G401 (cell line): Measurements from ENCODE around the gene PCIF1. TPM values are rescaled to one million over a fixed set of nuclear protein-coding genes. Genes with fewer than 3 reads are reported as not detected.
"Not testable (repeated sequence)": the region's sequence is repeated elsewhere in the genome, so short reads cannot be mapped to it uniquely, and the experiment has no call there.

ENCODE experiments used
- DNase-seq: peaks from one replicate; pipeline ENCODE4 v3.0.0-alpha.2; 2015; ENCODE audit warnings: low spot score
- in situ Hi-C: cut with HindIII; loops from 2 replicates; pipeline ENCODE4 v1.10.0; 2016; ENCODE audit warnings: low sequenced_read_pairs, mixed read lengths
- total RNA-seq: library from RNA; depleted of rRNA; stranded (reverse); fragments of >200 nt; shearing (Covaris generic); gene quantifications from 2 replicates; pipeline ENCODE4 v1.2.3, GENCODE V29; 2014; rRNA removed

The PCIF1 gene
- total RNA-seq, 1 experiment from 2014 or later: 11.6 TPM

DNA sequence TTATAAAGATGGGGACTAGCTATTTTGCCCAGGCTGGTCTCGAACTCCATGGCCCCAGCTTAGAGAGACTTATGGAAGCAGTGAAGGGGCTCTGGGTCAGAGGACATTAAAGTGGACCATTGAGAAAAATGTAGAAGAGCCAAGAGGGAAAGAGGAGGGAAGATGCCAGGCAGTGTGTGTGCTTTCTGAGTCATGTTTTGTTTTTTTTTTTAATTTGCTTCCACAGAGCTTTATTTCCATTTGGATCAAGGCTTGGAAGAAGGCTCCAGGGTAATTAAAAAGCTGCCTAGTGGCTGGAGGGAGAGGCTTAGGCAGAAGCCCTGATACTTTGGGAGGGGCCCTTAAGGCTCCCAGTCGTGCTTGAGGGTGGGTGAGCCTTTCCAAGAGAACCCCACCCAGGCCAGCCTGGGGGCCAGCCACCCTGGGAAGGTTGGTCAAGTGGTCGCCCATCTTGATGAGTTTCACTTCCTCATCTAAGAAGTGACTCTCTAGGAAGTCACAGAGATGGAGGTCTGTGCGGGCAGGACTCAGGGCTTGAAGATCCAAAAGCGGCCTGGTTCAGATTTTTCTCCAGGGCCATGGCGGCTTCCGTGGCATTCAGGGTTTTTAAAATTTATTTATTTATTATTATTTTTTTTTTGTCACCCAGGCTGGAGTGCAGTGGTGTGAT is 40.5 kb downstream of the PCIF1 start:
- in situ Hi-C loops: no loop called here
- DNase-seq: no peak

DNA sequence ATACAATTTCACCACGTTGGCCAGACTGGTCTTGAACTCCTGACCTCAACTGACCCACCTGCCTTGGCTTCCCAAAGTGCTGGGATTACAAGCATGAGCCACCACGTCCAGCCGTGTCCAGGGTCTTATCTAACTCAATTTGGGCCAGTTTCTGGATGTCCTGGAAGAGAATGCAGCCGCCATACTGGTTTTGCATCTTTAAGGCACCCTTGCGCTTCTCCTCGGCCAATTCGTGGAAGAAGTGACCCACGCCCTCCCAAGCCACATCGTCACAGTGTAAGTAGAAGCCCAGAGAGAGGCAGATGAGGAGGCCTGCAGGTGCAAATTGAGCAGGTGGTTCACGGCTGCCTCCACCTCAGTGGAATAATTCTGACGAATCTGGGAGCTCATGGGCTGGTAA is 41.2 kb downstream of the PCIF1 start:
- in situ Hi-C loops: no loop called here

DNA sequence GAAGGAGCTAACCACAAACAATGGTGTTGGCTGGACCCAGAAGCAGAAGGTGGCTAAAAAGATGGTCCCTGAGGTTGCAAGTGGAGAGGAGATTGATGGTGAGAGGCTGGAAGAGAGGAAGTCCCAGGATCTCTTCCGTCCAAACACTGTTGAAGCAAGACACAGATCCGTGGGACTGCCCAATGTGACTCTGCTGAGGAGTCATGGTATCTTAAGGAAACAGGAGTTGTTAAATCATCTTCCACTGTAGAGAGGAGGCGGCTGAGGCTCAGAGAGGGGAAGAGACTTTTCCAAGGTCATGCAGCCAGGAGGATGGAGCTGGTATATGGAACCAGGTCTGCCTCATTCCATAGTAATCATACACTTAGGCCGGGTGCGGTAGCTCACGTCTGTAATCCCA is 41.6 kb downstream of the PCIF1 start:
- DNase-seq: no peak
- in situ Hi-C loops: no loop called here

More for the DNA sequence above, 41.2 kb downstream of the PCIF1 start:
- no peak for DNase-seq

DNA sequence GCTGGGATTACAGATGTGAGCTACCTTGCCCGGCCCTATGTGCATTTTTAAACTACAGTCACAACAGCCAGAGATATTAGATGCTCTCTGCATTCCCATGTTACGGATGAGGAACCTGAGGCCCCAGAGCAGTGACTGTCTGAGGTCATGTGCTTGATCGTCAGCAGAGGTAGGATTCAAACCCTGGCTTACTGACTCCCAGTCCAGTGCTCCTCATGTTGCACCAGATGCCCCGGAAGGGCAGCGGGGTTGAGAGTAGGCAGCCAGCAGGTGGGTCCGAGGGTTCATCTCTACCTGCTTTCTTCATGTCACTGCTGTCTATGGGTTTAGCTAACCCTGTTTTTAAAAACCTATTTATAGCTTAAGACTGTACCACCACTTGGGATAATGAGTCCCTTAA is 46.8 kb downstream of the PCIF1 start:
- no peak for DNase-seq
- in situ Hi-C loops: no loop called here

DNA sequence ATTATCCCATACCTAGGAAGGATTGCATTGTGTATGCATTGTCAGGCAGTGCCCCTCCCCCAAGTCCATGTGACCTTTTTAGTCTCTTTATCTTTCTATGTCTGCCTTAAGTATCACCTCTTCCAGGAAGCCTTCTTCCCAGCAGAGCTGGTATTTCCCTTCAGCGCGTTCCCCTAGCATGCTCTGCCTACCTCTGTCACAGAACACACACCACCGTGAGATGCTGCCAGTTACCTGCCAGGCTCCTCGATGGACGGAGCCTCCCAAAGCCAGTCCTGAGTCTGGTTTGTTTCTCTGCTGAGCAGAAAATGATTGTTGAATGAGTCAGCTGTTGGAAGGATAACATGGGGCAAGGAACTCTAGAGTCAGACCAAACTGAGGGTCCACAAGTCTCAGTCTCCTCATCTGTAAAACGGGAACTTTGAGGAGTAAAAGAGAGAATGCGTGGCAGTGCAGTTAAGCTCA is 48.8 kb downstream of the PCIF1 start:
- DNase-seq: no peak
- in situ Hi-C loops: no loop called here

DNA sequence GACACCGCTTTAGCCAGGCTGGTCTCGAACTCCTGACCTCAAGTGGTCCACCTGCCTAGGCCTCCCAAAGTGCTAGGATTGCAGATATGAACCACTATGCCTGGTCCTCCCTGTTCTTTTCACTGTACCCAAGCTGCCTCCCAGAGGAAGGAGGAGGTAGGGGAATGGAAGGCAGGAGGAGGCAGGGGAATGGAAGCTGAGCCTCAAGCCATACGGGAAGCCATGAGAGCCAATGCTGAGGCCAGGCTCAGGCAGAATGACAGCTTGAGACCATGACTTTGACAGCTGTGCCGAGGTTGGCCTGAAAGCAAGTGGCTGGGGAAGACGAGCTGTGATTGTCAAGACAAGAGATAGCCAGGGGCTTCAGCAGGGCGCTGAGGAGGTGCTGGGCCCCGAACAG is 51.1 kb downstream of the PCIF1 start:
- DNase-seq: no peak
- in situ Hi-C loops: no loop called here

DNA sequence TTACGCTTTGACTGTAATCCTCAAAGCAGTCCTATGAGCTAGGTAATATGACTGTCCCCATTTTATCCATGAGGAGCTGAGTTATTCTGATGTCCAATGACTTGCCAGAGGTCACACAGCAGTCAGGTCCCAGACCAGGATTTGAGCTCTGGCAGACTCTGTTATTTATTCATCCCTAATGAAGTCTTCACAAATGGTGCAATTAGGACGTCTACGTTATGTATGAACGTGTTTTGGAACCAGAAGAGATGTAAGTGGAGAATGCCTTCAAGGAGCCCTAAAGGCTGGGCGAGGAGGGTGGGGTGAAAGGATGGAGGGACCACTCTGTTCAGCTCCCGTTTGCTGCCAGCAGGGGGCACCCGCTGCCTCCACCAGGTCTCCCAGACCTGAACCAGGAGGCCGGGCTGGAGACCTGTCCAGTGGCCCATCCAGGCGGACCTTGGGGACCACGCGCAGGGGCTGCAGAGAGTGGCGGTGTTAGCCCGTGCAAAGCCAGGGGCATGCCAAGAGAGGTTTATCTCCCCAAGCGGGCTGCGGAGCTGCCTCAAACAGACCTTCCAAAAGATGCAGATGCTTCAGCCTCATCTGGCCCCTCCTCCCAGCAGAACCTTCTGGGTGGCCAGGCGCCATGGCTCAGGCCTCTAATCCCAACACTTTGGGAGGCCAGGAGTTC is 52.8 kb downstream of the PCIF1 start:
- in situ Hi-C loops: no loop called here
- DNase-seq: peak; percentile 81

DNA sequence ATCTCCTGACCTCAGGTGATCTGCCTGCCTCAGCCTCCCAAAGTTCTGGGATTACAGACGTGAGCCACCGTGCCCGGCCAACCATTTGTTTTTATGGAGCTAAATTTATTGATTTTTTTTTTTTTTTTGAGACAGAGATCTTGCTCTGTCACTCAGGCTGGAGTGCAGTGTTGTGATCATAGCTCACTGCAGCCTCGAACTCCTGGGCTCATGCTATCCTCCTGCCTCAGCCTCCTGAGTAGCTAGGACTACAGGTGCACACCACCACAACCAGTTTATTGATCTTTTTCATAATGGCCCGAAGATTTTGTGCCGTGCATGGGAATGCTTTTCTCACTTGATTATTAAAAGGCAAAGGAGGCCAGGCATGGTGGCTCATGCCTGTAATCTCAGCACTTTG is 54.3 kb downstream of the PCIF1 start:
- in situ Hi-C loops, DNase-seq: not testable (repeated sequence)

DNA sequence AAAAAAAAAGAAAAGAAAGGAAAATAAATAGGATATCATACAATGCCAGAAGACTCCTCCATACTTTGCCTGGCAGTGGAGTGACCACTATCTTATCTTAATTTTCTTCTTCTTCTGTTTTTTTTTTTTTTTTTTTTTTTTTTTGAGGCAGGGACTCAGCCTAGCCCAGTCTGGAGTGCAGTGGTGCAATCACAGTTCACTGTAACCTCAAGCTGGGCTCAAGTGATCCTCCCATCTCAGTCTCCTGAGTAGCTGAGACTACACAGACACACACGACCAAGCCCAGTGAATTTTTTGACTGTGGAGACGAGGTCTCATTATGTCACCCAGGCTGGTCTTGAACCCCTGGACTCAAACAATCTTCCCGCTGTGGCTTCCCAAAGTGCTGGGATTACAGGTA is 57.1 kb downstream of the PCIF1 start:
- no peak for DNase-seq
- in situ Hi-C loops: no loop called here

DNA sequence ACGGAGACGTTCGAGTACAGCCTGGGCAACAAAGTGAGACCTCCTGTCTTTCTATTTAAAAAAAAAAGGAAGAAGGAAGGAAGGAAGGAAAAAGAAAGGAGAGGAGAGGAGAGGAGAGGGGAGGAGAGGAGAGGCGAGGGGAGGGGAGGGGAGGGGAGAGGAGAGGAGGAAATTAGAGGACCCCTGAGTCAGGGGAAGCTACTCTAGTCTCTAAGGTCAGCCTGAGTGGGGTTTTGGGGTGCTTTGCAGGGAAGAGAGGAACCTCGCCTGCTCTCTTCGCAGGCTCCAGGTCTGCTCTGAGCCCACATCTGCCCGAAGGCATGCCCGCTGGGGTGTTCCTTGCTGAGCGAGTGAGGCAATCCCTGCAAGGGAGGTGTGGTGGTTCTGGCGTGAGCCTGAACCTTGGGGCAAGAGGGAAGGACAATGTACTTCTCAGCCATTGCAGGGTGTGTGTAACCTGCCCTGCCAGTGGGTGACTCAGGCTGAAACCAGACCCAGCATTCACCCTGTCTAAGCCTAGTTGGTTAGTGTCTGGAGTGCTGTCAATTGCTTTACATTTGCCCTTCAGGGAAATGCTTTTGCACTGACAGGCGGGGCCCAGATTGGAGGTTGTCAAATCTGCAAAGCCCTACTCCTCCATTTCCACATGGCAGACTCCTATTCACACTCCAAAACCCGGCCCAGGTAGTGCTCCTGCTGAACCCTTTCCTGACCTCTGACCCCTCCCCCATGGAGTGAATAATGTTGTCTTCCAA is 58.9 kb downstream of the PCIF1 start:
- in situ Hi-C loops: no loop called here
- DNase-seq: no peak

DNA sequence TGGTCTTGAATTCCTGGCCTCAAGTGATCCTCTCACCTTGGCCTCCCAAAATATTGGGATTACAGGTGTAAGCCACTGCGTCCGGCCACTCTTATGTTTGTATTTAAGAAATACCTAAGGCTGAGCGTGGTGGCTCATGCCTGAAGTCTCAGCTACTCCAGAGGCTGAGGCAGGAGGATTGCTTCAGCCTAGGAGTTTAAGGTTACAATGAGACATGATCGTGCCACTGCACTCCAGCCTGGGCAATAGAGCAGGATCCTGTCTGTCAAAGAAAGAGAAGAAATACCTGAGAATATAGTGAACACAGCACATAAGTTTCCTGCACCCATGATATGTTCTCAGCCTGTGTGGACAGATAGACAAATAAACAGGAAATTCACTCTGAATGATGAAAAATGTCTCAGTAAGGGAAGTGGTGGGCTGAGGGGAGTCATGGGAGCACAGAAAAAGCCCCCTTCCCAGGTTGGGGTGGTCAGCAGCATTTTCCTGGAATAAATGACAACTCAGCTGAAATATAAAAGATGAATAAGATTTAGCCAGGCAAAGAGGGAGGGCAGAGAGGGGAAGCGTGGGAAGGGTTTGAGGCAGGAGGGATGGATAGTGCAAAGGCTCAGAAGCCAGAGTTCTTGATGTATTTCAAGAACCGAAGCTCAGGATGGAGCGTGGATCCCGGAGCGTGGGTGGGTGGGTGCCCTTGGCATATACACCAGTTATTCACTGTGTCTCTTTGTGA is 60.4 kb downstream of the PCIF1 start:
- no peak for DNase-seq
- in situ Hi-C loops: no loop called here

DNA sequence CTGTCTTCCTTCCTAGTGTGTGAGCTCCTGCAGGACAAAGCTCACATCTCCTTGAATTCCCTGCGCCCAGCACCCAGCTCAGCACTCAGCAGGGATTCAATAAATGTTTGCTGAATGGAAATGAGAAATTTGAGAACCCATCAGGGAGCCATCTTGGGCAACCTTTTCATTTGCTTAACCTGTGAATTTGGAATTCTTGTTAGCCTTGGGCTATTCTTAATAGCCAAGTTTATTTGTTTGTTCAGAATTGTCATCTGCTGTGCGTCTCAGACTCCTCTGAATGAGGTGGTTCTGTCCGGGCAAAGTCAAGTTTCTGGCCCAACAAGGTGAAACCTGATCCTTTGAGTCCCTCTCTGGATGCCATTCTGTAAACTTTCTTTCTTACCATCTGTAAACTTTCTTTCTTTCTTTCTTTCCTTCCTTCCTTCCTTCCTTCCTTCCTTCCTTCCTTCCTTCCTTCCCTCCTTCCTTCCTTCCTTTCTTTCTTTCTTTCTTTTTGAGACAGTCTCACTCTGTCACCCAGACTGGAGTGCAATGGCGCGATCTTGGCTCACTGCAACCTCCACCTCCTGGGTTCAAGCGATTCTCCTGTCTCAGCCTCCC is 61.1 kb downstream of the PCIF1 start:
- DNase-seq, in situ Hi-C loops: not testable (repeated sequence)

DNA sequence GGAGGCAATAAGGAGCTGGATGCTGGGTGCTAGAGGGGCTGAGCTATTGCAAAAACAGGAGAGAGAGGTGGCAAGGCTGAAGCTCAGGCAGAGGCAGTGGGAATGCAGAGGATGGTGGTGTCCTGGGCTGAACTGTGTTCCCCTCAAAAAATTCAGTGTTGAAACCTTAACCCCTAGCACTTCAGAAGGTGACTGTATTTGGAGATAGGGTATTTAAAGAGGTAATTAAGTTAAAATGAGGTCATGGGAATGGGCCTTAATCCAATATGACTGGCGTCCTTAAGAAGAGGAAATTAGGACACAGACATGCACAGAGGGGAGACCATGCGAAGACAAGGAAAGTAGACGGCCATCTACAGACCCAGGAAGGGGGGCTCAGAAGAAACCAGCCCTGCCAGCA is 62.7 kb downstream of the PCIF1 start:
- DNase-seq: no peak
- in situ Hi-C loops: no loop called here

Other genes with a start within 250 kb of the PCIF1 start
- not detected in 2 replicates for gene WFDC13, start 232.6 kb upstream of the PCIF1 start, total RNA-seq
- gene WFDC10B, start 229.7 kb upstream of the PCIF1 start, total RNA-seq: not detected in 2 replicates
- gene SPINT4, start 212.3 kb upstream of the PCIF1 start, total RNA-seq: not detected in 2 replicates
- gene WFDC3, start 142.8 kb upstream of the PCIF1 start, total RNA-seq: not detected in 2 replicates
- gene DNTTIP1, start 142.7 kb upstream of the PCIF1 start, total RNA-seq: 40.4 and 43.3 TPM in 2 replicates
- 75.4 and 83.0 TPM in 2 replicates for gene UBE2C, start 122.0 kb upstream of the PCIF1 start, total RNA-seq
- gene TNNC2, start 107.4 kb upstream of the PCIF1 start, total RNA-seq: 1.3 and 1.8 TPM in 2 replicates
- 26.5 and 45.6 TPM in 2 replicates for gene SNX21, start 100.9 kb upstream of the PCIF1 start, total RNA-seq
- 32.4 and 43.3 TPM in 2 replicates for gene ACOT8, start 77.3 kb upstream of the PCIF1 start, total RNA-seq
- 2.9 and 4.9 TPM in 2 replicates for gene ZSWIM3, start 77.1 kb upstream of the PCIF1 start, total RNA-seq
- 9.6 and 11.3 TPM in 2 replicates for gene ZSWIM1, start 53.5 kb upstream of the PCIF1 start, total RNA-seq
- 1.0 TPM in 1 of 2 replicates, not detected in the other for gene SPATA25, start 47.1 kb upstream of the PCIF1 start, total RNA-seq
- 6.6 and 7.0 TPM in 2 replicates for gene NEURL2, start 43.5 kb upstream of the PCIF1 start, total RNA-seq
- 20.7 and 28.9 TPM in 2 replicates for gene CTSA, start 43.3 kb upstream of the PCIF1 start, total RNA-seq
- gene PLTP, start 22.5 kb upstream of the PCIF1 start, total RNA-seq: 129 and 156 TPM in 2 replicates
- 7.2 and 11.1 TPM in 2 replicates for gene ZNF335, start 37.5 kb downstream of the PCIF1 start, total RNA-seq
- gene MMP9, start 74.2 kb downstream of the PCIF1 start, total RNA-seq: not detected in 2 replicates
- gene SLC12A5, start 94.5 kb downstream of the PCIF1 start, total RNA-seq: 0.03 and 0.43 TPM in 2 replicates
- gene NCOA5, start 155.3 kb downstream of the PCIF1 start, total RNA-seq: 7.4 and 13.7 TPM in 2 replicates
- 0.10 TPM in 1 of 2 replicates, not detected in the other for gene CD40, start 183.6 kb downstream of the PCIF1 start, total RNA-seq